Measurements from ENCODE around the gene RNF213. TPM values are rescaled to one million over a fixed set of nuclear protein-coding genes. Genes with fewer than 3 reads are reported as not detected.

The RNF213 gene
- polyA plus RNA-seq, 3 donors = 19.6 to 45.5 (median 24.7) TPM

GRCh38 chr17:80364091-80364691 lies 103.5 kb downstream of the RNF213 start:
- WGBS, 3 donors = 77 to 86% (median 79%) methylated on average over 29 of the region's 29 CpGs

GRCh38 chr17:80365001-80365965 lies 104.6 kb downstream of the RNF213 start:
- H3K27ac ChIP-seq (ENCODE audit: low read depth, low read length) = no peak overlapping the region
- 84 to 89% (median 89%) methylated on average over 29 of the region's 29 CpGs for WGBS, 3 donors

More at GRCh38 chr17:80364091-80364691, 103.5 kb downstream of the RNF213 start:
- no peak overlapping the region for H3K27ac ChIP-seq (ENCODE audit: low read depth, low read length)

GRCh38 chr17:80365983-80366382 lies 105.3 kb downstream of the RNF213 start:
- 77 to 89% (median 82%) methylated on average over 11 of the region's 11 CpGs for WGBS, 3 donors
- H3K27ac ChIP-seq (ENCODE audit: low read depth, low read length) = no peak overlapping the region

- WGBS, 3 donors = 89 to 91% (median 89%) methylated on average over 17 of the region's 17 CpGs
These were observed 106.9 kb downstream of the RNF213 start for GRCh38 chr17:80367503-80367902.

GRCh38 chr17:80371196-80371595 lies 110.5 kb downstream of the RNF213 start:
- no peak overlapping the region for H3K27ac ChIP-seq (ENCODE audit: low read depth, low read length)
- WGBS, 3 donors = 86 to 95% (median 94%) methylated on average over 5 of the region's 5 CpGs

More at GRCh38 chr17:80367503-80367902, 106.9 kb downstream of the RNF213 start:
- H3K27ac ChIP-seq (ENCODE audit: low read depth, low read length) = no peak overlapping the region

- H3K27ac ChIP-seq (ENCODE audit: low read depth, low read length) = no peak overlapping the region
- WGBS, 3 donors = 89 to 94% (median 92%) methylated on average over 11 of the region's 11 CpGs
These were observed 111.8 kb downstream of the RNF213 start for GRCh38 chr17:80372456-80372855.

- 86 to 95% (median 93%) methylated on average over 18 of the region's 18 CpGs for WGBS, 3 donors
- H3K27ac ChIP-seq (ENCODE audit: low read depth, low read length) = no peak overlapping the region
These were observed 112.4 kb downstream of the RNF213 start for GRCh38 chr17:80372922-80373570.

GRCh38 chr17:80374039-80374731 lies 113.5 kb downstream of the RNF213 start:
- 90 to 94% (median 92%) methylated on average over 22 of the region's 22 CpGs for WGBS, 3 donors
- no peak overlapping the region for H3K27ac ChIP-seq (ENCODE audit: low read depth, low read length)

GRCh38 chr17:80374732-80375585 lies 114.3 kb downstream of the RNF213 start:
- WGBS, 3 donors = 81 to 82% (median 82%) methylated on average over 14 of the region's 14 CpGs
- H3K27ac ChIP-seq (ENCODE audit: low read depth, low read length) = no peak overlapping the region

- WGBS, 3 donors = 92 to 96% (median 94%) methylated on average over 4 of the region's 4 CpGs
- no peak overlapping the region for H3K27ac ChIP-seq (ENCODE audit: low read depth, low read length)
These were observed 115.9 kb downstream of the RNF213 start for GRCh38 chr17:80376531-80376930.

- H3K27ac ChIP-seq (ENCODE audit: low read depth, low read length) = no peak overlapping the region
- 89 to 93% (median 93%) methylated on average over 9 of the region's 9 CpGs for WGBS, 3 donors
These were observed 117.1 kb downstream of the RNF213 start for GRCh38 chr17:80377798-80378197.

- WGBS, 3 donors = 89 to 93% (median 93%) methylated on average over 9 of the region's 9 CpGs
- no peak overlapping the region for H3K27ac ChIP-seq (ENCODE audit: low read depth, low read length)
These were observed 118.7 kb downstream of the RNF213 start for GRCh38 chr17:80379348-80379747.

GRCh38 chr17:80380068-80380467 lies 119.4 kb downstream of the RNF213 start:
- 94 to 96% (median 96%) methylated on average over 6 of the region's 6 CpGs for WGBS, 3 donors
- H3K27ac ChIP-seq (ENCODE audit: low read depth, low read length) = no peak overlapping the region

- 88 to 90% (median 89%) methylated on average over 21 of the region's 21 CpGs for WGBS, 3 donors
These were observed 119.9 kb downstream of the RNF213 start for GRCh38 chr17:80380555-80381002.

GRCh38 chr17:80381416-80381923 lies 120.8 kb downstream of the RNF213 start:
- 93 to 95% (median 94%) methylated on average over 18 of the region's 18 CpGs for WGBS, 3 donors
- H3K27ac ChIP-seq (ENCODE audit: low read depth, low read length) = no peak overlapping the region

More at GRCh38 chr17:80380555-80381002, 119.9 kb downstream of the RNF213 start:
- H3K27ac ChIP-seq (ENCODE audit: low read depth, low read length) = no peak overlapping the region

- no peak overlapping the region for H3K27ac ChIP-seq (ENCODE audit: low read depth, low read length)
- WGBS, 3 donors = 78 to 94% (median 93%) methylated on average over 3 of the region's 3 CpGs
These were observed 121.8 kb downstream of the RNF213 start for GRCh38 chr17:80382446-80382845.

GRCh38 chr17:80382956-80383355 lies 122.3 kb downstream of the RNF213 start:
- 85 to 92% (median 91%) methylated on average over 8 of the region's 8 CpGs for WGBS, 3 donors
- no peak overlapping the region for H3K27ac ChIP-seq (ENCODE audit: low read depth, low read length)
